Stomach (tissue), 4 donors: ENCODE results near the gene CYP26B1.

ENCODE experiments used
- CTCF ChIP-seq, 7 experiments: fragments of 450-650 bp in 4 of 7; fragments of 200-600 bp in 3 of 7; sonication (generic) in 3 of 7; IDR thresholded peaks; one replicate each; pipeline ENCODE4 v1.5.1; 2016 to 2019; ENCODE audit warnings: antibody characterized with exemption in 7 of 7, control low read depth in 2 of 7, mild to moderate bottlenecking in 1 of 7
- EP300 ChIP-seq: sonication (generic); formaldehyde crosslinking; IDR thresholded peaks from one replicate; pipeline ENCODE4 v1.6.1; 2017; ENCODE audit warnings: antibody characterized with exemption
- POLR2A ChIP-seq, 4 donors: fragments of 450-650 bp; IDR thresholded peaks; one replicate each; pipeline ENCODE4 v1.6.1; 2016; ENCODE audit warnings: antibody characterized with exemption in 4 of 4, control low read depth in 2 of 4, mild to moderate bottlenecking in 1 of 4, moderate library complexity in 1 of 4

DNA sequence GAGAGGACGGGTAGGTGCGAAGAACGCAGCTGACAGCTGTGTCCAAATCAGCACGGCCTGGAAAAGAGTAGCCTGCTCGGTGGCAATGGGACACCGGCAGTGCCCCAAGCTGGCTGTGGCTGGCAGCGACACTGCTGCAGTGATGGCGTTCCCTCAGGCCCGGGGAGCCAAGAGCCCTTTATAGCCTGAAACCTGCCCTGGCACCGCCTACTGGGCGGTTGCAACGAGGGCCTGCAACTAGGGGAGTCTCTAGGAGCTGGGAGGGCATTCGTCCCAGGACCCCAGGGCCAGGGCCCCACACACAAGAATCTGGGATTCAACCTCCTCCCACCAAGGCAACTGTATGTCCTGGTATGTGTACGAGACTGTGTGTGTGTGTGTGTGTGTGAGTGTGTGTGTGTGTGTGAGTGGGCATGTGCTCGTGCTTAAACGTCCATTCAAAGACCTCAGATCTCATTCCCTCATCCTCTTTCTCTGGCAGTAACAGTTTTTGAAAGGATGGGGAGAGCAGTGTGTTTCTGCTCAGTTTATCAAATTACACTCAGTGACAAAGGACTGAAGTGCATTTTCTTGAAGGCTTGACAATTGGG lies 6.8 kb upstream of the CYP26B1 start:
- TF ChIP-seq CTCF (IDR thresholded peaks at IDR 0.05) (no peak), POLR2A (IDR thresholded peaks at IDR 0.05) (no peak), EP300 (no peak)
